GM19463 (cell line): ENCODE measurements around the gene MCM3.
A peak's percentile ranks its signal among the peaks of the same experiment; 100 is the strongest.

ENCODE experiments used
- ATAC-seq: cut with Tn5 transposase; IDR thresholded peaks from one replicate; pipeline ENCODE4 v1.9.1; 2021; ENCODE audit warnings: mild to moderate bottlenecking, moderate library complexity; ENCODE audit not compliant: unreplicated experiment

Gene MCM3

DNA sequence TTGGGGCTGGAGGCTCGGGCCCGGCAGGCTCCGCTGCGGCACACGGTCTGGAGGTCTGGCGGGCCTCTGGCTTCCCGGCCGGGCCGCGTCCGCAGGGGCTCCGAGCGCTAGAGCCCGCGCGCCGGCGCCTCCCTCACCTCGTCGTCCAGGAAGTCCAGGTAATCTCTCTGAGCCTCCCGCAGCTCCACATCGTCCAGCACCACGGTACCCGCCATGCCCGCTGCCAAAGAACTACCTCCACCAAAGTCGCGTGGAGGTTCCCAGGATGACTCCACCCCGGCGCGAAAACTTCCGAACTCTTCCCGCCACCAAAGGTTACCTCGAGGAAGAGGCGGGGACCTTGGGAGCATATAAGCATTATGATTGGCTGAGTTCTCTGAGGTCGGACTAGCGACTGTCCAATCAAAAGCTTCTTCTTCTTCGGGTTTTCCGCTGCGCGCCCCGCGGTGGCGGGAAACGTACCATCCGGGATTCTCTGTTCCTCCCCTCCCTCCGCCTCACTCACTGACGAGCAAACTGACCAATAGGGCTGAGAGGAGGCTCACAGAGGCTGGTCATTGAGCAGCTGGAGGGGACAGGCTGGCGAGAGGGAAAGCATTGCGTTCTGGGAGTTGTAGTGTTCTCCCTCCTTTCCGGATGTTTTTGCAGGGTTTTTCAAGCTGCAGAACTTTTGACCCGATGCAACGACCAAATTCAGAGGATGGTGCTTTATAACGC is at the start of gene MCM3:
Gene MCM3, minus strand, starts transcription at position 283 of the 717 bp plus-strand sequence. Its CDS starts 68 bp downstream, at position 215.
- peak; percentile 95 for ATAC-seq

DNA sequence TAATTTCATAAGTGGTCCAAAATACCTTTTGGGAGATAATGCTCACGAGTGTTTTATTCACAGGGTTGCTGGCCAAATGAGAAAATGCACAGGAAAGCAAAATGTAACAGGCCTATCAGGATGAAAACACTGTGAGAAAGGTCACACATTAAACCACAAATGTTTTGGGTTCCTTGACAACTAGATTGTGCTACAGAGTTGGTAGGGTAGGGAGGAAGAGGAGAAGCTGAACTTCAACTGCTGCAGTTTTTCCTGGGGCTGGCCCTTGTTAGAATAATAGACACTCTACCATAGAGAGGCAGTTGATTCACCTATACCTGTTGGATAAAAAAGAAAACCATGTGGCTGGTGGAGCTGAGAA is 49.3 kb upstream of the MCM3 start:
- ATAC-seq, result no peak

DNA sequence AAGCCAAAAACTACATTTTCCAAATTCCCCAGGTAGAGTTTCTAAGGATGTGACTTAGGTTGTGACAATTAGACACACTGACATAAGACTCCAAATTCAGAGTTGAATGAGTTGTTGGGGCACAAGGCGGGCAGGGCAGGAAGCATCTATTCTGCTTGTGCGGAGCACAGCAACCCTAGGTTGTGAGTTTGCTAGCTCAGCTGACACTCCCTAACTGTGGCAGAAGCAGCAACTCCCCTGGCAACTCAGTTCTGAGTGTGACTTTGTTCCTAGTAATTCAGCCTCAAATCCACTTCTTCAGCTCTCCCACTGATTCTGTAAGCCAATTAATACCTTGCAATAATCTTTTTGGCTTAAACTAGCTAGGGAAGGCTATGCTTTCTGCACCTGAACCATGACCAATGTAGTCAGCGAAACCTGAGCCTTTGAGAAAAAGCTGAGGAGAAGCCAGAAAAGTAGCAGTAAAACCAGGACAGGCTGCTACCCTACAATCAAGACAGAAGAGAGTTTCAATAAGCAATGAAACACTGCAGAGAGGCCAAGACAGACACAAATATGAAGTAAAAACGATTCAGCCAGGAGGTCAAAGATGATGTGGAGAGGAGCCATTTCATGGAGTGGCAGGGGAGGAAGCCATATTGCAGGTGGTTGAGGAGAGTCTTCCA is 47.4 kb upstream of the MCM3 start:
- no peak for ATAC-seq

DNA sequence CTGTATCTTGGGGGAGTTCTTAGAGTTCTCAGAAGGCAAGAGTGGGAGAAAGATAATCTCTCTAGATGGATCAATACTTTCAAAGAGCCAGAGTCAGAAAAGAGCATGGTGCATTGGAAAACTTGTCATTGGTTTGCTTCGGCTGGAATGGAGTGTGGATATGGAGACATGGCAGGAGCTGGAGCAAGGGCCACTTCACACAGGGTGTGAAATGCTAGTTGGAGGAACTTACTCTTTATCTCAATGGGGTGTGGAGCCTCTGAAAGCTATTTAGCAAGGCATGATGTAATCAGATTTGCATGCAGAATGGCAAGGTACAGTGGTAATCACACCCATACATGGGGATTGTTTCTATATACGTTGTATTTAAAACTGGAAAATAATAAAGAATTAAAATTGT is 45.9 kb upstream of the MCM3 start:
- ATAC-seq, result no peak

DNA sequence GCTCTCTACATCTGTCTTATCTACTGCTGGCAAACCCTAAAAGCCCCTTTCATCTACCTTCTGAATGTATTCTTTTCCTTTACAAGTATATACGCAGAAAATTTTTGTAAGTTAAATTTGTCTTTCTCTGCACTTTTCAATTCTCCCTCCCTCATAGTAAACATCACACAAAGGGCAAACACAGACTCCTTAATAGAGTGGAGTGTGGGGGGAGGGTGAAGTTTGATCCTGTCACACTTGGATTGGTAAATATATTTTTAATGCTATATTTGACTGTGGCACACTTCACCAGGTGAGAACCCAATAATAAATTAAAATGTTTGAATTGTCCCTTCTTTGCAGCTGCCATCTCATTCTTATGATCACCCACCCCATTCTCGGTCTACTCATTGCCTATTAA is 44.2 kb upstream of the MCM3 start:
- ATAC-seq, result no peak

DNA sequence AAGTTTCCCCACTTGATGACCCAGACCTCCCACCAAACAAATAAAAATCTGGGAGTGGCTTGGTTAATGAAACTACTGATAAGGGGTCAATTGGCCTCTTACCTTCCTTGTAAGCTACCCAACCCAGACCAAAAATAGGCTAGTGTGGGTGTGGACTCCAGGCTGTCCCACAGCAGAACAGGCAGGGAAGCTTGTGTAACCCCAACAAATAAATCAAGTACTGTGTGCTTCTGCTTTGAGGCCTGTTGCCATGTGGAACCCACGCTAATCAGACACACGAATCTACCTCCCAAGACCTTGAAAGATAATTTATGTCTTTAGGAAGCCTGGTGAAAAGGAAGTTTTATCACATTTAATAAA is 43.7 kb upstream of the MCM3 start:
- ATAC-seq, result no peak

DNA sequence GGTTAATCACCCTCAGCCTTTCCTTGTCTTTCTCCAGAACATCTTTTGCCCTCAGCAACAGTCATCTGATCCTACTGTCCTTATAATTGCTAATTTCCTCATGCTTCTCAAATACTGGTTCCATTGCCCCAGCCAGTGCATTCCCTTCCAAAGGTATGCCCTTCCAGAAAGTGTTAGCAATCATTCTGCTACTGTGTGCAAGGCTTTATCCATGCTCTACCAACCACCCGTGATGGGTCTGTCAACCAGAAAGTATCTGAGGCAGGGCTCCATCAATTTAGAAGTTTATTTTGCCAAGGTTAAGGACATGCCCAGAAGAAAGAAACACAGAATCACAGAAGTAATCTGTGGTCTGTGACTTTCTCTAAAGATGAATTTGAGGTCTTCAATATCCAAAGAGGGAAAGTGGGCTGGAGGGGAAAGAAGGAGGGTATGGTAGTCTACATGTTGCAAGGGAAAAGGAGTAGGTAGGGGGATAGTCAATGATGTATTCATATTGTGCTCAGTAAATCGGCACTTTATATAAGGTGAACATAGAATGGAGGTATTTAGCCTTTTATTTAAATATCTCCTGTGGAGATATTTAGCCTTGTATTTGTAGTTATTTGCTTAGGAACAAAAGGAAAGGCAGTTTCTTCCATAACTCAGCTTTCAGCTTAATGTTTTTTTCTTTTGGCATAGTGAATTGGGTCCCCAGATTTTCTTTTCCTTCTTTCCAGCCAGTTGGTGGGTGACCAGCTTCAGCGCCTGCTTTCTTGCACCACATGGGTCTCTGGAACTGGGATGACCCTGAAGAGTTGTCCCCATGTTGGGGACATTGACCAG is 42.2 kb upstream of the MCM3 start:
- no peak for ATAC-seq

DNA sequence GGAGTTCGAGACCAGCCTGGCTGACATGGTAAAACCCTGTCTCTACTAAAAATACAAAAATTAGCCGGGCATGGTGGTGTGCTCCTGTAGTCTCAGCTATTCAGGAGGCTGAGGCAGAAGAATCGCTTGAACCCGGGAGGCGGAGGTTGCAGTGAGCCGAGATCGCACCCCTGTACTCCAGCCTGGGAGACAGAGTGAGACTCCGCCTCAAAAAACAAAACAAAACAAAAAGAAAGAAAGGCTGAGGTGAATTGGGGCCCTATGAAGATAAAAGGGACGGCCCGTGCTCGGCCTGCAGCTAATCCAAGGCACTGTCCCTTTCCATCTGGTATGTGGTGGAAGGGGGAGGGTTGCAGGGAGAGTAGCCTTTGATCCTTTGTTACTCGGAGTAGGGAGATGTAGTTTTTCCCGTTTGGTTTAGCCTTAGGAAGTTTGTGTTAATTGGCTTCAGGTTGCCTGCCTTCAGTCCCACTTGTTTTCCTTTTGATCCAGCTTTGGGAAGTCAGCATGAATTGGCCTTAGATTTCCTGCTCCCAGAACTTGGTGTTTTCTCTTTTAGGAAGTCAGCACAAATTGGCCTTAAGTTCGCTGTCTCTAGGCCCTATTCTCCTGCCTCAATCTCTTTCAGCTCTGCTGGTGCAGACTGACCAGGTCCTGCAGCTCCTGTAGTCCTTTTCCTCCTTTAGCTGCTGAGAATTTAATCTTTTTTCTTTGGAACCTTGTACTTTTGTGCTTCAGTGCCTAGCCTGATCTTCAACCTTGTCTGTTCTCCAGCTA is 41.3 kb upstream of the MCM3 start:
- ATAC-seq, result no peak

DNA sequence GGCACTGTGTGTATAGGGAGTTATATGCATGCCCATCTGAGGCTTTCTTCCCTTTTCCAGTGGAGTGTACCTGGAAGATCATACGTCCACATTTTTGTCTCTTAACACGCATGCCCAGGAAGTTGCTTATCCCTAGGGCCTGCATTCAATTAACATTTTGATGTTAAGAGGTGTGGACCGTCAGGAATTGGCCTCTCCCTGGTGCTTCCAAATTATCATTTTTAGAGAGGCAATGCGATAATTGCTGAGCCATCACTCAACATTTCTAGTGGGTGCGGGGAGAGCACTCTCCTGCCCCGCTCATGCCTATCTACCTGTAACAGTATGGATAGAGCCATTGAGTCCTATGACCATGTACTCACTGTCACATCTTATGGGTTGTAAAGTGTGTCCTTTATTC is 39.6 kb upstream of the MCM3 start:
- no peak for ATAC-seq

DNA sequence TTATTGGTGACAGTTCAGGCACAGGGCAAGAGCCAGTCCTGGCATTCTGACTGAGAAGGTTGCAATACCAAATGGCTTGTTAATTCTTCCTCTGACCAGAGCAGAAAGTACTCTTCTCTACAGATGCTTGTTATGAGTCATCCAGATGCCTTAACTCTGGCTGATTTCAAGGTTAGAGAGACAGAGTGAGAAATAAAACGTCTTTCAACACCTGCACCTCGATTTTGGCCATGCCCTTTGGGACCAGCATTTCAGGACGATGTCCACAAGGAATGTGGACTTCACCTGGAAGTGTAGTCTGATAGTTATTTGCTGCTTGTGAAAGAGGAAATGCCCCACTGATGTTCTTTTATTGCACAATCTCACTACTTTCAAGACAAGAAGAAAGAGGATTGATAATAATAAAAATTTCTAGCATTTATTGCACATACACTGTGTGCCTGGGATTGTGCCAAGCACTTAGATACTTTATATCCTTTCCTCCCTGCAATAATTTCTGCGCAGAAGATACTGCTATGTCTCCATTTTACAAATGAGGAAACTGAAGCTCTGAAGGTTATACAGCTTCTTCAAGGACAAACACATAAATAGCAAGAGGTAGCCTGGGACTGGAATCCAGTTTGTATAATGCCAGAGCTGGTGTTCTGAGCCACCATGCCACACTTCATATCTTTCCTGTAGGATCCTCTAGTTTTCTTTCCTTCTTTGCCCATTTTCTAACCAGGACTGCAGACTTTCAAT is 33.5 kb upstream of the MCM3 start:
- peak; percentile 97 for ATAC-seq

DNA sequence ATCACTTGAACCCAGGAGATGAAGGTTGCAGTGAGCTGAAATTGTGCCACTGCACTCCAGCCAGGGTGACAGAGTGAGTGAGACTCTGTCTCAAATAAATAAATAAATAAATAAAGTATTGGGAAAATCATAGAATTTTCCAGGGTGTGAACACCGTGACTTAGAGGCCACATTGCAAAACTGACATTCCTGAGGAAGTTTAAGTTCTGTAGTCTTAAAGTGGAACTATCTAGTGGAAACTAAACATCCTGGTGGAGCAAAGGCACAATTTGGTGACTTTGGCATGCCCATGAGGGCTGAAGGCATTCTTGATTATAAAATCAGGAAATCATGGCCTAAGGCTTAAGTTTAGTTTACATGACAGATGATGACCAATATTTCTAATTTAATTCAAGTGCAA is 32.7 kb upstream of the MCM3 start:
- no peak for ATAC-seq

DNA sequence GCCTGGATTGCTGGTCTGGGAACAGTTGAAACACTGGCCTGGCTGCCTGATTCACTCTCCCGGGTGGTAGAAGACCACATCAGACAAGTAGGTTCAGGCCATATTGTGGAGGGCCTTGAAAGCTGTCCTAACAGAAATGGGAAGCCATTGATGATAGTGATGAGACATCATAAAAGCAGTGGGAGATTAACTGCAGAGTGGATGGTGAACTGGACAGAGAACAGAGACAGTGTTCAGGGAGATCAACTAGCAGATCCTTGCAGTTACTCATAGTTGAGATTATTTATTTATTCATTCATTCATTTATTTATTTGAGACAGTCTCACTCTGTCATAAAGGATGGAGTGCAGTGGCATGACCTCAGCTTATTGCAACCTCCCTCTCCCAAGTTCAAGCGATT is 30.2 kb upstream of the MCM3 start:
- ATAC-seq, result no peak

DNA sequence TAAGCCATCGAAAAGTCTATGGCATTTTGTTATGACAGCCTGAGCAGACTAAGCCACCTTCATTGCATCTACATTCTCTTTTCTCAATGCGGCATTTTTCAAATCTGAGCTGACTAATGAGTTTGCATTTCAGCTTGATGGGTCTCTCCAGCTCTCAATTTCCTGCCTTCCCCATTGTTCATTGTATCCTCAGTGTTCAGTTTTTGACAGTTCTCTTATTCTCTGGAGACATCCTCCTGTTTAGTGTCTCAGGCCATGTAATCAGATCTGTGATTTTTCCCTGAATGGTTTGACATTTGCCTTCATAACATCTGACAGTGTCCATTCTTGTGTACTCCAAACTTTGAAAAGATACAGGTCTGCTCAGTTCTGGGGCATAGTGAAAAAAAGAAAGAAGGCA is 27.9 kb upstream of the MCM3 start:
- ATAC-seq, result no peak

DNA sequence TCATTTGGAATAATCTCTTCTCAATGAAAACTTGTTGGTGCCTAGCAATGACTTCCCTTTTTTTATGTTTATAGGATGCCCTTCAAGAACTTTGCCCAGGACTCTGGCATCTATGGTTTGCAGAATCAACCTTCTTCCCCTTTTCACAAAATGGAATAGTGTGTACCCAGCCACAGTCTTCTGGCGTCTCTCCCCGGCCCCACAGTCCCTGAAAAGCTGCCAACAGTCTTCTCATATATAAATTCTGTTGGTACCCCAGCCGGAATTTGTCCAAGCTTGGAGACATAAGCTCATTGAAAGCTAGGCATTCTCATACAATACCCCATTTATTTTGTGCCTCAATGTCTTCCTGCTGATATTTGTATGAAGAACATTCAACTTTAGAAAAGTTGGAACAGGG is 26.4 kb upstream of the MCM3 start:
- no peak for ATAC-seq

DNA sequence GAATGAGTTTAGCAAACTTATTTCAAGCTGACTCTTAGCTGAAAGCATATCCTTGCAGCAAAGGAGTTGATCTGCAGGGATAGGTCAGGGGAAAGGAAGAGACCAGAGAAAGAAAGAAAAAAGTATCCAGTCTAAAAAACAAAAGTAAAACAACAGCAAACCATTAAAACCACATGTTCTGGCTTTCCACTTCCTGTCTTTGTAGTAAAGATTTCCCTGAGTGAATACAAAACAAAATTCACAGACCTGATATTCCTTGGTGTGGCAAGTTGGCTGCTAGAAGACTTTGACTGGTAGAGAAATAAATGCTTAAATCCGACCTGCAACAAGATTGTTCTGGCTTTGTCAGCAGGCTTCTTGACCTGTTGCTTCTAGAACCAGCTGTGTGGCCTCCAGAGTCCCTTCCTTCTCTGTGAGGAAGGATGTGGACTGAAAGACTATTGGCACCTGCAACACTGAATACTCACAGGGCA is 23.4 kb upstream of the MCM3 start:
- ATAC-seq, result no peak

DNA sequence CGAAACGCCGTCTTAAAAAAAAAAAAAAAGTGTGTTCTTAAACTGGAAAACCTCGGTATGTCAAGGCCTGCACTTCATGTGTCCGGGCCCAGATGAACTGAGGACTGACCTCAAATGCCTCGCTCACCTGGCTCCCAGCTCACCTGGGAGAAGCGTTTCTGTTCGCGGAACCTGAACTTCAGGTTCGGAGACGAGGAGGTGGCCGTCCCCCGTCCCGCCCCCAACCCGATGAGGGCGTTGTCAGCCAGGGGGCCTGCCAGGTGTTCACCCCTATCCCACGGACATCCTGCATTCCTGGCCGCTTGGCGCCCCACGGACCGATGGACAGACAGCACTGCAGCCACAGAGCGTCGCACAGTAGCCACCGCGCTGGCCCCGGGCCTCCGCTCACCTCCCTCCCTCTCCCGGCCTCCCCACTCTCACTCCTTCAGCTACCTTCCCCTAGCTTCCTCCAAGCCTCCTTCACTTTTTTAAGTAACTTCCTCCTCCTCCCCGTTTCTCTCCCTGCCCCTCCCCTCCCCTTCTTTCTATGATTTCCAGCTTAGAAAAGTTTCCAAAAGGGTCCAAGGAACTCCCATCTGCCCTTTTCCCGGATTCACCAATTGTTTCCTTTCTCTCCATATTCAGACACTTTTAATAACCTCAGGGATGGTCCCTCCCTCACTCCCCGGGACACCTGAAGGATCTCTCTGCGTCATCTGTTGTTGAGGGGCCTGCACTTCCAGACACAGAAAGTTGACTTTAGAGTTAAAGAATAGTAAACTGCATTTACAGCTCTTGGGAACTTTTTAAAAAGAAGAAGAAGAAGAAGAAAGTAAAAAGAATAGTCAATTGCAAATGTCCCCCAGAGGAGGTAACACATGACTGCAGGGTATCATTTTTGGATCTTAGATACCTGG is 22.7 kb upstream of the MCM3 start:
- no peak for ATAC-seq

DNA sequence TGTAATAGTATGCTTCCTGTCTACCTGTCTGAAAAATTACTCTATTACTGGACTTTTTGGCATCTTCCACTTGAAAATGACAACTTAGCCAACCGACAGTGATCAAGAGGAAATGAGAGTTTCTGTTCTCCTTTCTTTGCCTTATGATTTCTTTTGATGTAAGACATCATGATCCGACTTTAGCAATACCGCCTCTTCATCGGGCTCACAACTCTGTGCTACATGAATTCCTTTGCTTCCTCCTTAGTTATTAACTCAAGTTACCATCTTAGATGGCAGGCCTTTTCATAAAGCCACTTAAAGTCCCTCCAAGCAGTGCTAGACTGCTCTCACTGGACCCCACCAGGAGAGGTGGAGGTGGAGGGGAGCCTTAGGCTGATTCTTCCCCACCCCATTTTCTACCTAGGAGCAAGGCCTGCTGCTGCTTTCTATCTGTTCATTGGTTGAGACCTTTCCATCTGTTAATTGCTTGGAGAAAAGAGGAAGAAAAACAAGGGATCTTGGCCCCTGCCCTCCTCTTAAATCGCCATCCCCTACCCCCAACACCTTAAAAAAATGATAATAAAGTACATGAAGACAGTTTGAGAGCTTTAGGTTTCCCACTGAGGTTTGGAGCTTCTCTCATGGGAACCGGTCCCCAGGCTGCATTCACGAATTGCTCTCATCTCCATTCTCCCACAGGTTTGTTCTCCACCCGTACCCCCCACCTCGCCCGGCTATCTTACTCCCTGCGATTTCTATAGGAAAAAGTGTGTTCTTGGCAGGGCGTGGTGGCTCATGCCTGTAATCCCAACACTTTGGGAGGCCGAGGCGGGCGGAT is 21.6 kb upstream of the MCM3 start:
- ATAC-seq, result peak; percentile 63

DNA sequence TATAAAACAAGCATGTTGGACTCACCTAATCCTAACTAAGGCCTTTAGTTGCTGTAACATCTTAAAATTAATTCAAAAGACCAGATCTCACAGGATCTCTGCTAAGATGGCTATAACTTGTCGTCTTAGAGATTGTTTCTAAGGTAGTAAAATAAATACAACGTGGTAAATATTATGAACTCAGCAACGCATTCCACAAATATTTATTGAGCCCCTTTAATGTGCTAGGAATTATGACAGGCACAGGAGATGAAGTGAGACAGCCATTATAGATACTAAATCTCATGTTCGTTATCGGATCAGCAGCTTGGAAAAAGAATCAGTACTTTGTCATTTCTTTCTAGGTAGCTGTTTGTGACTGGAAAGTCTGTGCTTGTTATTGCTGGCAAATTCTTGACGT is 20.9 kb upstream of the MCM3 start:
- ATAC-seq, result no peak

DNA sequence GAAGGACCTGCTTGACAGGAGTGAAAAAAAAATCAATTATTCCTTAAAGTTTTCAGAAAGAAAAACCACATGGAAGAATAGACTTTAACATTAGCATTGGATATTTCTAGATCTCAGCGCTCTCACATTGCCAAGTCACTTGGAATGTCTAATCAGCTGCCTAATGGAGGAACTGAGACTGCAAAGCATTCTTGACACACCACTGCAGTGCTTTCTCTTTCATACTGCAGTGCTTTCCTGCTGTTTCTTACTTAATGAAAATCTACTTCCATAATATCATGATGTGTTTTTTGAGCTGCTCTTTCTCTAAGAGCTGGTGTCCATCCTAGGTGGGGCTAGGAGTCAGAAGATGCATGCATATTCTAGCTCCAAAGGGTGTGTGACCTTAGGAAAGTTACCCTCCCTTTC is 20.4 kb upstream of the MCM3 start:
- ATAC-seq, result peak; percentile 43
